HFF-Myc (cell line): ENCODE results near the gene TRMT11.

ENCODE experiments used
- DNase-seq: peaks from one replicate; pipeline ENCODE4 v3.0.0-alpha.2; 2011; ENCODE audit warnings: low read depth; ENCODE audit errors: extremely low read depth
- H3K4me3 ChIP-seq: replicated peaks from 2 replicates; pipeline ENCODE4 v1.5.1; 2011; ENCODE audit warnings: low read depth, mild to moderate bottlenecking, control low read depth, low read length
- TF ChIP-seq, protein P1 (sequence below): IDR thresholded peaks from 2 replicates; pipeline ENCODE4 v1.5.1; 2012; ENCODE audit warnings: mild to moderate bottlenecking, low read depth, low read length, control low read depth; ENCODE audit errors: missing control alignments

Gene TRMT11

DNA sequence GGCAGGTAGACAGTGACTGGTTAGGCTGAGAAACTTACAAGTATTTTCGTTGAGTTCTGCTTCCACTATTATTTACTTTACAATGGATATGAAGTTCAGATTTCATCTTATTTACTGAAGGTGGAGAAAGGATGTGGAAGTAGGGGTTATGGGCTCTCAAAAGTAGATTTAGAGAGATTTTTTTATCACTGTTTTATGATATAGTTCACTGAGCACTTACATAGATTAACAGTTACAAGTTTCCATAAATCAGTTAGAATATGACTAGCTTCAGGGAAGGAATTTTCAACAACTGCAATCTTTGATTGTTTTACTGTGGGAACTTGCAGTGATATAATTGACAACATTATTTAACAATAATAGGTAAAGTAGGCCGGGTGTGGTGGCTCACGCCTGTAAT lies 7.2 kb upstream of the TRMT11 start:
- no peak overlapping the region for H3K4me3 ChIP-seq
- TF ChIP-seq, protein P1, sequence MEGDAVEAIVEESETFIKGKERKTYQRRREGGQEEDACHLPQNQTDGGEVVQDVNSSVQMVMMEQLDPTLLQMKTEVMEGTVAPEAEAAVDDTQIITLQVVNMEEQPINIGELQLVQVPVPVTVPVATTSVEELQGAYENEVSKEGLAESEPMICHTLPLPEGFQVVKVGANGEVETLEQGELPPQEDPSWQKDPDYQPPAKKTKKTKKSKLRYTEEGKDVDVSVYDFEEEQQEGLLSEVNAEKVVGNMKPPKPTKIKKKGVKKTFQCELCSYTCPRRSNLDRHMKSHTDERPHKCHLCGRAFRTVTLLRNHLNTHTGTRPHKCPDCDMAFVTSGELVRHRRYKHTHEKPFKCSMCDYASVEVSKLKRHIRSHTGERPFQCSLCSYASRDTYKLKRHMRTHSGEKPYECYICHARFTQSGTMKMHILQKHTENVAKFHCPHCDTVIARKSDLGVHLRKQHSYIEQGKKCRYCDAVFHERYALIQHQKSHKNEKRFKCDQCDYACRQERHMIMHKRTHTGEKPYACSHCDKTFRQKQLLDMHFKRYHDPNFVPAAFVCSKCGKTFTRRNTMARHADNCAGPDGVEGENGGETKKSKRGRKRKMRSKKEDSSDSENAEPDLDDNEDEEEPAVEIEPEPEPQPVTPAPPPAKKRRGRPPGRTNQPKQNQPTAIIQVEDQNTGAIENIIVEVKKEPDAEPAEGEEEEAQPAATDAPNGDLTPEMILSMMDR = no peak
- no peak for DNase-seq

DNA sequence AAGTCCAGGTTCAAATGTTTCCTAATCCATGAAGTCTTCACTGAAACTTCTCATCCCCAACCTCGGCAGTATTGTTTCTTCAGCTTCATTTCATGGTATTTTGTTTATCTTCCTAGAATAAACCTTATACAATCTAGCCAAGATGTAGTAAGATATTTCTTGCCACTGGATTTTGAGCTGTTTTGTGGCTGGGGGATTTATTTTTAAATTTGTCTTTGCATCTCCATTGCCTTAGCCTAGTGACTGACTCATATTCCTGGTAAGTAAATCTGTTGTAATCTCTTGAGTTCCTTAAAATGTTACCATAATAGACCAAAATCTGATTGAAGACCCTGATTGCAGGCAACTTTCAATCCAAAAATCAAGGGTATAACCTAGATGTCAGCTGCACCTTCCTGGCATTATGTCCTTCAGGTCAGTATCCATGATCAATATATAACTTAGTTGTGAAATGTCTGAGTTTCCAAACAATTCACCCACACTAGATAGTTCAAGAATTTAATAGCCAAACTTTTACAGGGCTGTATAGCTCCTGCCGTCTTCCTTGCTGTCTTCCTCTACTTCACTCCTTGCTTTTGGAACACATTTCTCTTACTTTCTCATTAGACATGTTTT lies 4.7 kb upstream of the TRMT11 start:
- no peak overlapping the region for H3K4me3 ChIP-seq
- DNase-seq = no peak
- TF ChIP-seq, protein P1 = no peak

DNA sequence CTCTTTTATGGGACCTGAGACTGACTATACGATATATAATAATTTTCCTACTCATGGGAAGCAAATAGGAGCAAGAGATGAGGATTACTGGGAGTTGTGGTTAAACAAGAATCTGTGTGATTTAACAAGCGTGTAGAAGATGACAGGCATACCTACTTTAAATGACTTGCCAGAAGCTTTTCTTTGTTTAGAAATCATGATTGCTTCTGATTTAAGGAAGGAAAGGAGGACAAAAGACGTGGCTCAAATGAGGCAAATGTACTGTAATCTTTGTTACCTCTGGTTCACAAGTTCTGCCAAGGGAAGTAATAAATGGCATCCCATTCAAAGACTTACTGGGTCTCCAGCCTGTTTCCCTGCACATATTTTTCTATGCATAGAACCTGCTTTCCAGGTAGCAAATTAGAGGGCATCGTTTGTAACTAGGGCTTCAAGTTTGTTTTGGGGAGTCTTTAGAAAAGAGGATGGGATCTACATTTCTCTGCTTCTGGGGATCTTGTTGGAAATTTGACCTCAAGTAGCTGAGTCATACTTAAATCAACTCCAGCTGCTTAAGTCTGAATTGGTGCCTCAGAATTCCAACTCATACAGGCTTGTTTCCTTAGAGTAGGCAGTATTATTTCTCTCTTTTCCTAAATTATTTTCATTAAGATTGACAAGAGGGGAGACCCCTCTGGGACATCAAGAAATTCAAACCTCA lies 2.9 kb upstream of the TRMT11 start:
- TF ChIP-seq, protein P1 = no peak
- peak; percentile 72 for DNase-seq
- H3K4me3 ChIP-seq = no peak overlapping the region; the same call in 1 of the 2 replicates

DNA sequence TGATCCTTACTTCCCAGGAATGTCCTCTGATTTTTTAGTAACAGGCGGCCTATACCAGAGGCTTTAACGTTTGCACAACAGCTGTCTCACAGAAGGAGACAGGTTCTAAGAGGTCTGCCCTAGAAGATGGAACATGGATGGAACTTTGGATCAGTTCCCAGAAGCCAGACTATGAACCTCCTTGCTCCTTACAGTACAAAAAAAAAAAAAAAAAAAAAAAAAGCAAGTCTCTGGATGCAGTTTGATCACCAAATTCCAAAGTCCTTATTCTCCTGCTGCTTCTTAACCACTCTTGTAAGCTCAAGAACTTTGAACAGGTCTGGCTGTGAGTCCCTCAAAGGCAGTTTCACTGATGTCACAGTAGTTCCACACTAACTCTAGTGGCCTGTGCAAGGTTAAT lies 2.0 kb upstream of the TRMT11 start:
- DNase-seq = no peak
- no peak overlapping the region for H3K4me3 ChIP-seq

DNA sequence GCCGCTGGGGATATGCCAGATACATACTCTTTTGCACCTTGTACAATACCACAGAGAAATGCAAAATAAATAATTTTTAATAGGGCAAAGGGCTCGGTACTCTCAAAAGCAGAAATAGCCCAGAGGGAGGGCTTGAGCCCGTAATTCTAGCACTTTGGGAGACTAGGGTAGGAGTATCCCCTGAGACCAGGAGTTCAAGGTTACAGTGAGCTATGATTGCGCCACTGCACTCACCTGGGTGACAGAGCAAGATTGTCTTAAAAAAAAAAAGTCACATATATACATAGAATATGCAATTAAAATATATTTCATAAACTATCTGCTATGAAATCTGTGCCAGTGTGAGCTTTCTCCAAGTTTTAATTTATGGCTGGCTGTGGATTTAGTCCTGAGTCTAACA lies 818 bp upstream of the TRMT11 start:
- DNase-seq = no peak
- TF ChIP-seq, protein P1 = no peak
- peak overlapping the region; percentile 84 for H3K4me3 ChIP-seq

More for the DNA sequence above, 2.0 kb upstream of the TRMT11 start:
- TF ChIP-seq, protein P1 = no peak

DNA sequence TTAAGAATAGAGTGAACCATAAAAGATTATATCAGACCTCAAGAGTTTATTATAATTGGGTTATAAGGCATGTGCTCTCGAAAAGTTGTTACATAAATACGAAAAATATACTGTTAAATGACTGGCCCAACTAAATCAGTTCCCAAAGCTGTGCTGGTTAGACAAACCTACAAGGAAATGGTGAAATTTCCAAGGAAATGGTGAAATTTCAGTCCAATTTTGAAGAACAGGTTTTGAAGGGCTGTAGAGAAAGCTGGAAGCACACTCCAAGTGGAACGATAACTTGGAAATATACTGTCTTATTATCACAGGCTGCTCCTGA lies 400 bp upstream of the TRMT11 start:
- H3K4me3 ChIP-seq = peak overlapping the region; percentile 84
- no peak for DNase-seq
- TF ChIP-seq, protein P1 = no peak
